HG03095 (cell line): ENCODE data around the gene PHF21A.

ENCODE experiments used
- ATAC-seq: cut with Tn5 transposase; IDR thresholded peaks from one replicate; pipeline ENCODE4 v1.9.1; 2021; ENCODE audit warnings: moderate library complexity; ENCODE audit not compliant: unreplicated experiment

Gene PHF21A

DNA sequence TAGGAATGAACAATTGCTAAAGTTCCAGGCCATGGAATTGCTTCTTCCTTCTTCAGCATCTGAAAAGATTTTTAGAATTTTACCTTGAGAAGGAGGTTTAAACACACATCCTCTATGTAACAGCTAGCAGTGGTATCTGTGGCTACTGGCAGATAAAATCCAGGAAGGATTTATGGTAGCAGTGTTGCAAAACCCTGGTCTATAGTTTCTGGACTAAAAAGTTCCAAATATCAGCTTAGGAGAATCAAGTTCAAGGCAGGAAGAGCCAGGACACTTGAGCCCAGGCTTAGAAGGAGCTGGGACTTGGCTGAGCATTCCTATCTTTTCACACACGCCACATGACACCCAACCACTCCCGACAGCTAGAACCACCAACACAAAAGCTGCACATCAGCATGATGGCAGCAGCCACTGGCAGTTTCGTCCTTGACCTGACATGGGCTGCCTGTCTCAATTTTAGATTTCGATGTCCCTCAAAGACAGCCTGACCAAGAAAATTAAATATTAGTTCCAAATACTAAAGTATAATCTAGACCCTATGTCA is 184.7 kb downstream of the PHF21A start:
- no peak for ATAC-seq

DNA sequence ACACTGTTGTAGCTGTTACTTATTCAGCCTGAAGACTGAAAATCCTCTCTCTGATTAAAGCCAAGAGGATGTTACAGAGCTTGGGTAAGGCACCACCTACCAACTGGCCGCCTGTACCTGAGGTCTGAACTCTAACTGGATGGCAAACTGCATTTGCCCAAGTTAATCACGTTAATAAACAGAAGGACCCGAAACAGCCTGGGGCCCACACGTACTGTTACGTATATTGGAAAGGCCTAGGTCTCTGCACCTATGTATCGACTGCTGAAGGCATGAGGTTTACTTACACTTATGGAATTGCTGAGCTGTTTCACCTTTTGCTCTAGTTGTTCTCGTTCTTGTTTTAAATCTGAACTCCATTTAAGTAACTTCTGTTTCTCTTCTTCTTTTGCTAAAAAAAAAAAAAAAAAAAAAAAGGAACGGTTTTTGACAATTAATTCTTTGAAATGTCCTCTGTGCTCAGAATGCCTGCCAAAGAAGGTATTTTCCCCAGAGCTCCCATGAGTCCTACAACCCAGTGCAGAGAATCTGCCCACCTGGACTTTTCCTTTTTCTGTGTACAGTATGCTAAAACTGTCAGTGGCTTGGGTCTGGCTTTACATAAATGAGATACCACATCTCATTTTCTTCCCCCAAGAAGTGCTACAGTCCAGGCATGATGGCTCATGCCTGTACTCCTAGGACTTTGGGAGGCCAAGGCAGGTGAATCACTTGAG is 185.7 kb downstream of the PHF21A start:
- ATAC-seq = no peak

GRCh38 chr11:45934580-45935318 is 186.5 kb downstream of the PHF21A start:
- no peak for ATAC-seq

DNA sequence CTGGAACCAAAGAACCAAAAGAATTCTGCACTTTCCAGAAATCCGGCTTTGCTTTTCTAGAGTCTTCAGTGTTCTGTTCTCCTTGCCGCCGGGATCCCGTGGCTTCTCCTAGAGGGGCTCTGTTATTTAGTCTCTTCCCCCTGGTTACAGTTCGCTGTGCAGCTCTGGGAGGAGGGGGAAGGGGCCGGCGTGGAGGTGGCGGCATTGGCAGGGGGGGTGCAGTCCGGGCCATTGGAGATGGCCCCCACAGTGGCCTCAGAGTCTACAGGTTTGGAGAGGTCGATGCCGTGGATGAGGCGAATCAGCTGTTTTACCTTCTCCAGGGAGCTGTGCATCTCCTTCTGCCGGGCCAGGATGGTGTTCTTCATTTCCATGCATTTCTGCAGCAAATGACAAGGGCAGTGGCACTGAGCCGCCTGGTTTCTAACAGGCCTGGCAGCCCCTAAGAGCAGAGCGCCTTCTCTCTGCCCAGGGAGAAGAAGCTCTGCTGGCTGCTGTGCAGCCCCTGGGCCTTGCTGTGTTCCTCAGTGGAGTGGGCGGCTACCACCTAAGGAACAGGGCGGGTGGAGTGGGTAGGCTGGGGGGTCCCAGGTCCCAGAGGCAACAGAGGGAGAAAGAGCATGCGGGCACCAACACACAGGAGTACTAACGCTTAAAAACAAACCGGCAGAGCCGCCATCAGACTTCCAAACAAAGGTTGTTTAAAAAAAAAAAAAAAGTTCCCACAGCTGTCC is 187.2 kb downstream of the PHF21A start:
- no peak for ATAC-seq

DNA sequence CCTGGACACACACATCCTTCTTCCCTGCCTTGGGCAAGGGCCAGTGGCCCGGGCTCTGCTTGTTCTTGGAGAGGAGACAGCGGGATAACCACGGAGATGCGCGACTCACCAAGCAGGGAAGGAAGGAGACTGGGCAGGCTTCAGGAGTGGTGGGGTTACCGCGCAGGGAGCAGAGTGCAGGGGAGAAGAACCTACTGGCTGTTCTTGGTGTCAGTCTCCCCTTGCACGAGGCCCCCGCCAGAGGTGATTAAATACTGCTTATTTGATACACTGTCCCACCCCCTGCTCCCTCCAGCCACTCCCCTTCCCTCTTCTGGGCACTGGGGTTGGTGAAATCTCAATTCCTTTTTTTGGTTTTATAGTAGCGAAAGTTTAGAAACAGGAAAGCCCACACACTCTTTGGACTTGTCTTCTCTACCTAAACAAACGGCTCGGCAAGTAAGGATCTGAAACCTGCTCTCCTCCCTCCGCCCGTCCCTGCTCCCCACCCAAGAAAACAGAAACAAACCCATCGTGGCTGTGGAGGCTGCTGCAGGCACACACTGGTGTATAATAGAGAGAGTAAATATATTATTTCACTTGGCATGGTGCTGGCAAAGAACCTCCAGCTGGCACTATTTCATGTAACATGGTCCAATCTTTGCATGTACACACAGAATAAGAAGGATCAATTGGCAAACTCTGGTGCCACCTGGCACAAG is 188.0 kb downstream of the PHF21A start:
- no peak for ATAC-seq

GRCh38 chr11:45932217-45932616 is 189.0 kb downstream of the PHF21A start:
- no peak for ATAC-seq

GRCh38 chr11:45931739-45932138 is 189.5 kb downstream of the PHF21A start:
- ATAC-seq = no peak

DNA sequence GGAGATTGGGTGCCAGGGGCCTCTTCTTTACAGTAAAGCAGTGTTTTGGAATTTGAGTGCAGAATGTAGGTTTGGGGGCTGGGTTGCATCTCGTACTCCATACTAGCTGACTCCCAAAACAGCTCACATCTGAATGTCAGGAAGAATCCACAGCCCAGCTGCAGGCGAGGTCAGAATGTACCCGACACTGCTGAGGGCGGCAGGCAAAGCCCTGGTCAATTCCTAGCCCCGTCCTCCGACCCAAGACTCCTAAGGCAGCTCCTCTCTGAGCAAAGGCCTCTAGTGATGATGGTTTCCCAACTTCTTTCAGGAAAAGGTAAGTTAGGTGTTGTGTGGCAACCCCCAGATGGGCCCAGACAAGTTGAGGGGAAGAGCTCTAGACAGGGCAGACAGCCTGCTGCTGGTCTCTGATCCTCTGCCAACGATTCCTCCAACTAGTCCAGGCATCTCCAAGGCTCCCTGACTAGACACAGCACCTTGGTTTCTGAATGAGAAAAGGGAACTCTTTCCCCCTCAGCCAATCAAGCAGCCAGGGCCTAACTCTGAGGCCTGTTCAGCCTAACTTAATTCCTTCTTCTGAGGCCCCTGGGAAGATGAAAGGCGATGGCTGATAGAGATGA is 190.2 kb downstream of the PHF21A start:
- no peak for ATAC-seq

- ATAC-seq = peak; percentile 95
Observed at GRCh38 chr11:45930031-45930794, 191.0 kb downstream of the PHF21A start.

DNA sequence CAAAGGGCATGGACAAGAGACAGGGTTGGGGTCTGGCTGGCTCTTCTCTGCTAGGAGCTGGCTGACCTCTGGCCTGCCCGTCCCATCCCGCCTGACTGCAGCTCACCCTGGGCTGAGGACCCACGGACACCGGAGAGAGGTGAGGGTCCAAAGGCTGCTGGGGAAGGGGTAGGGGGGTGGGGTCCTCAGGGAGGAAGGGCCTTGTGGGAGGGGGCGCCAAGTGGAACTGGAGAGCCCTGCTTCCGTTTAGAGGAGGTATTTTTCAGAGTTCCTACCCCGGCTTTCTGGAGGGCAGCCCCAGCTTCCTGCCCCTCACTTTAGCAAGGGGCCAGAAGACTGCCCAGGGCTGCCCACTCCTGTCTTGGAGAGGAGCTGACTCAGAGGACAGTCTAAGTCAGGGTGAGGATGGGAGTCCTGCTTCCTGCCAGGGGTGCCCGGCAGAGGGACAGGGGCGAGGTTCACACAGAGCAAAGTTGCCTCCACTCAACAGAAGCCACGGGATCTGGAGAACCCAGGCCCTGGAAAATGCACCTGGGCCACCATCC is 191.7 kb downstream of the PHF21A start:
- ATAC-seq = no peak

DNA sequence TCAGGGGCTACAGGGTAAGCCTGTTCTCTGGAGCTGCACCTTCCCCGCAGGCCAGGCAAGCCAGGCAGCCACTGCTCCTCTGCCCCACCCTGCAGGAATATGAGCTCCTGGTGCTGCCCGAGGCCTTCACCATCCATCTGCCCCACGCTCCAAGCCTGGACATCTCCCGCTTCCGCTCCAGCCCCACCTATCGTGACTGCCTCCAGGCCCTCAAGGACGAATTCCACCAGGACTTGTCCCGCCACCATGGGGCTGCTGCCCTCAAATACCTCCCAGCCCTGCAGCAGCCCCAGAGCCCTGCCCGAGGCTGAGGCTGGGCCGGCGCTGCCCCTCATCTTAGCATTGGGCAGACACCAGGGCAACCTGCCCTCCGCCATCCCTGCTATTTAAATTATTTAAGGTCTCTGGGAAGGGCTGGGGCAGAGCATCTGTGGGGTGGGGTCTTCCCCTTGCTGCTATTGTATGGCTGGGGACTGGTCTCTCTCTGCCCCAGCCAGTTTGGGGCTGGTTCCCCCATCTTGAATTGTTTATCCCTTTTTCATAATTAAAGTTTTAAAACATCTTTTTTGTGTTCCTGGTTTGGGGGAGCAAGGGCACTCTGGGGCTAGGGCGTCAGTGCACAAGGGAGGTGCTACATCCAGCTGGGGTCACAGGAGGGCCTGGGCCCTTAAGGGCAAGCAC is 192.6 kb downstream of the PHF21A start:
- no peak for ATAC-seq

DNA sequence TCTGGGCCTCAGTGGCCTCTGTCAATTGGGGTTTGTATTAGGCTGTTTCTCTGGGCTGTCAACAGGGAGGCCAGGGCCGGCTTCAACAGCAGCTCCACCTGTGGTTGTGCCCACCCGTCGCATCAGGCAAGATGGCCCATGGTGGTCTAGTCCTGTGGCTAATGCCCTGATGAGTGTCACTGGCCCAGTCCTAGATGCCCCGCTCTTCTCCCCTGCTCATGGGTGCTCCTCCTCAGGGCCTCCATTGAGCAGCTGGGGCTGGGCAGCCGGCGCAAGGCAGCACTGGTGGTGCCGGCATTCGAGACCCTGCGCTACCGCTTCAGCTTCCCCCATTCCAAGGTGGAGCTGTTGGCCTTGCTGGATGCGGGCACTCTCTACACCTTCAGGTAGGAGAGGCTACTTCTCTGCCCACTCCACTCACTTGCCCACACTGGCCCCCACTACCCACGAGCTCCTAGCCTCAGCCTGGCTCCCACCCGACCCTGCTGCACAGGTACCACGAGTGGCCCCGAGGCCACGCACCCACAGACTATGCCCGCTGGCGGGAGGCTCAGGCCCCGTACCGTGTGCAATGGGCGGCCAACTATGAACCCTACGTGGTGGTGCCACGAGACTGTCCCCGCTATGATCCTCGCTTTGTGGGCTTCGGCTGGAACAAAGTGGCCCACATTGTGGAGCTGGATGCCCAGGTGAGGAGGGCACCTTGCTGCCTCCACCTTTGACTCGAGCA is 193.4 kb downstream of the PHF21A start:
- no peak for ATAC-seq

- no peak for ATAC-seq
Observed at GRCh38 chr11:45927332-45927683, 193.9 kb downstream of the PHF21A start.

DNA sequence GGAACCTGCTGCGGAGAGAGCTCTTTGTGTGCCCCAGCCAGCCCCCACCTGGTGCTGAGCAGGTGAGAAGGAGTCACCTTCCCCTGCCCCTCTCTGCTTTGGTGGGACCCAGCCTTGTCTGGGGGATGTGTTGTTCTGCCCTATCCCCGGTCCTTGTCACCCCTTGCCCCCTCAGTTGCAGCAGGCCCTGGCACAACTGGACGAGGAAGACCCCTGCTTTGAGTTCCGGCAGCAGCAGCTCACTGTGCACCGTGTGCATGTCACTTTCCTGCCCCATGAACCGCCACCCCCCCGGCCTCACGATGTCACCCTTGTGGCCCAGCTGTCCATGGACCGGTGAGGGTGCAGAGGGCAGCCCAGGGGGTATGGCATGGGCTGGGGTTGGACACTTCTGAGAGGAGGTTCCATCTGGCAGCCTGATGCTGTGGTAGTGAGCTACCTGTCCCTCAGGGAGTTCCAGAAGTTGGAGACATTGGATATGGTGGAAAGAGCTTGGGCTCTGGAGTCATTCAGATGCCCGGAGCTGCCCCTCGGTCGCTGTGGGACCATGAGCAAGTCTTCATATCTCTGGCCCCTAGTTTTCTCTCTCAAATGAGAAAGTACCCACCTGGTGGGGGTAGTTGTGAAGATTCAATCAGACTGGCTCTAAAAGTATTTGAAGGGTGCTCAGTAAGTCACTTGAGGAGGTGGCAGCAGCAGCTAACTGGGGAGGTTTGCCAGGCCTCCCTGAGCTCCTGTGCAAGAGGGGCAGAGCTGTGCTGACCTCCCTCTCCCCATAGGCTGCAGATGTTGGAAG is 194.5 kb downstream of the PHF21A start:
- no peak for ATAC-seq

DNA sequence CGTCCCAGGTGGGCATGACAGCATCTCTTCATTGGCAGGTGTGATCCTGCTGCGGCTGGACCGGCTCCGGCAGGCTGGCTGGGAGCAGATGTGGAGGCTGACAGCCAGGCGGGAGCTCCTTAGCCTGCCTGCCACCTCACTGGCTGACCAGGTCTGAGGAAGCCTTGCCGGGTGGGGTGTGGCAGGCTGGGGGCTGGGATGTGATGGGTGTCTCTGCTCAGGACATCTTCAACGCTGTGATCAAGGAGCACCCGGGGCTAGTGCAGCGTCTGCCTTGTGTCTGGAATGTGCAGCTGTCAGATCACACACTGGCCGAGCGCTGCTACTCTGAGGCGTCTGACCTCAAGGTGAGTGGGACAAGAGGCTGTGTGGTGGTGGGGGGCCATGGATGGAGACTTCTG is 195.3 kb downstream of the PHF21A start:
- ATAC-seq = no peak

- ATAC-seq = no peak
Observed at GRCh38 chr11:45925550-45925949, 195.7 kb downstream of the PHF21A start.

DNA sequence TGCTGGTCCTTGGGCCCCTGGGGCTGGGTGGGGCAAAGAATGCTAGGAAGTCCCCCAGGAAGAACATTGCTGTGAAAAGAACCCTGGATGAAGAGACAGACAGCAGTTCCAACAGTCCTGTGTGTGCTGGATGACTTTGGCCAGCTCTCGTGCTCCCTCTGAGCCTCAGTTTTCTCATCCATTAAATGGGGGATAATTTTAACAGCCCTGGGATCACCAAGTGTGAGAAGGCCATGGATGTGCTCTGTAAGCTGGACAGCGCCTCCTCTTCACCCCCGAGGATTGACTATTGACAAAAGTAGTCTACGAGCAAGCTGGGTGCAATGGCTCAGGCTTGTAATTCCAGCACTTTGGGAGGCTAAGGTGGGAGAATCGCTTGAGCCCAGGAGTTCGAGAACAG is 196.3 kb downstream of the PHF21A start:
- no peak for ATAC-seq
